Esophagus squamous epithelium (tissue), 4 donors: ENCODE data around the gene AP5Z1.

ENCODE experiments used
- CTCF ChIP-seq, 6 experiments: fragments of 450-650 bp in 4 of 6; fragments of 200-600 bp in 2 of 6; sonication (generic) in 2 of 6; IDR thresholded peaks; one replicate each; pipeline ENCODE4 v1.5.1; 2016 to 2019; ENCODE audit warnings: antibody characterized with exemption in 6 of 6, mild to moderate bottlenecking in 4 of 6, moderate library complexity in 4 of 6
- POLR2A ChIP-seq, 4 donors: fragments of 450-650 bp; IDR thresholded peaks; one replicate each; pipeline ENCODE4 v1.6.1; 2017; ENCODE audit warnings: antibody characterized with exemption in 4 of 4, mild to moderate bottlenecking in 4 of 4, moderate library complexity in 3 of 4

- TF ChIP-seq CTCF (IDR thresholded peaks at IDR 0.05) (no peak), POLR2A (IDR thresholded peaks at IDR 0.05) (no peak)
Measured at GRCh38 chr7:4731803-4732202, 43.6 kb upstream of the AP5Z1 start.
